GM12878 (cell line): ENCODE results near the gene HERC2. TPM values are rescaled to one million over a fixed set of nuclear protein-coding genes. Genes with fewer than 3 reads are reported as not detected.

Experiments
- ASH2L ChIP-seq: fragments of 300-600, 200-600 bp; sonication (generic); IDR thresholded peaks from 2 replicates; pipeline ENCODE4 v1.6.1; 2017; ENCODE audit warnings: low read depth, mild to moderate bottlenecking, borderline replicate concordance
- EP300 ChIP-seq, 2 experiments: fragments of 150-350 bp in 1 of 2; IDR thresholded peaks; 2 replicates each; pipeline ENCODE4 v1.6.1; 2011 to 2012; ENCODE audit warnings: low read depth in 2 of 2, low read length in 2 of 2, borderline replicate concordance in 1 of 2, improper control_type of control experiment in 1 of 2, inconsistent platforms in 1 of 2; ENCODE audit not compliant: control insufficient read depth in 1 of 2
- ESRRA ChIP-seq: IDR thresholded peaks from 2 replicates; pipeline ENCODE4 v1.6.1; 2012; ENCODE audit warnings: mild to moderate bottlenecking, low read length, improper control_type of control experiment
- EZH2 ChIP-seq: IDR thresholded peaks from 2 replicates; pipeline ENCODE4 v1.6.1; 2012; ENCODE audit warnings: low read depth, mild to moderate bottlenecking, control low read depth, inconsistent platforms, low read length, borderline replicate concordance; ENCODE audit not compliant: control insufficient read depth
- PAX5 ChIP-seq: IDR thresholded peaks from 2 replicates; pipeline ENCODE4 v1.6.1; 2011; ENCODE audit warnings: low read depth, low read length, borderline replicate concordance
- RBBP5 ChIP-seq: fragments of 200-600 bp; sonication (generic); conservative IDR thresholded peaks from 2 replicates; pipeline ENCODE4 v1.6.1; 2016
- TCF3 ChIP-seq: IDR thresholded peaks from 2 replicates; pipeline ENCODE4 v1.6.1; 2012; ENCODE audit warnings: low read depth, mild to moderate bottlenecking, low read length, borderline replicate concordance; ENCODE audit not compliant: insufficient read depth
- ZNF207 ChIP-seq: fragments of 450-650 bp; IDR thresholded peaks from 2 replicates; pipeline ENCODE4 v1.6.1; 2014; ENCODE audit warnings: antibody characterized with exemption, mild to moderate bottlenecking, borderline replicate concordance
- polyA plus RNA-seq, 11 experiments: library from polyadenylated mRNA; depleted of rRNA in 4 of 11; unstranded in 6 of 11; stranded (reverse) in 5 of 11; fragments of >200 nt; fragmentation: Nextera tagmentation in 4 of 11; fragmentation: Illumina TruSeq in 1 of 11; extraction: Ambion mirVana in 4 of 11; extraction: Trizol in 1 of 11; gene quantifications; 1 replicate in 1 of 11; 2 replicates in 10 of 11; pipeline versions ENCODE4 v1.2.1 to v1.2.3, GENCODE V29; 2011 to 2016; ENCODE audit warnings: inconsistent platforms in 2 of 11, missing spikeins in 2 of 11, low read depth in 1 of 11
- total RNA-seq, 4 experiments: library from RNA; depleted of rRNA in 3 of 4; stranded (reverse); fragments of >200 nt in 3 of 4; fragmentation: Illumina TruSeq in 1 of 4; extraction: Trizol in 1 of 4; gene quantifications; 2 replicates each; pipeline versions ENCODE4 v1.2.1 to v1.2.3, GENCODE V29; 2013 to 2021
- TF ChIP-seq, protein P1 (sequence below): fragments of 450-650 bp; formaldehyde crosslinking; IDR thresholded peaks from 2 replicates; pipeline ENCODE4 v1.5.0; 2022; ENCODE audit warnings: mild to moderate bottlenecking, missing genetic modification characterization
- TF ChIP-seq, protein P2 (sequence below): fragments of 450-650 bp; IDR thresholded peaks from 2 replicates; pipeline ENCODE4 v1.6.1; 2017; ENCODE audit warnings: borderline replicate concordance
- TF ChIP-seq, protein P3 (sequence below): IDR thresholded peaks from 2 replicates; pipeline ENCODE4 v1.6.1; 2012; ENCODE audit warnings: low read depth, low read length, improper control_type of control experiment
- TF ChIP-seq, protein P4 (sequence below): IDR thresholded peaks from 2 replicates; pipeline ENCODE4 v1.6.1; 2012; ENCODE audit warnings: low read depth, low read length, improper control_type of control experiment

Gene HERC2
- total and polyA plus RNA-seq, 10 of the 15 experiments (the other 5 are each of a cell fraction or from before 2014, with no cell fraction given) = 6.1 to 39.0 (median 24.0) TPM

DNA sequence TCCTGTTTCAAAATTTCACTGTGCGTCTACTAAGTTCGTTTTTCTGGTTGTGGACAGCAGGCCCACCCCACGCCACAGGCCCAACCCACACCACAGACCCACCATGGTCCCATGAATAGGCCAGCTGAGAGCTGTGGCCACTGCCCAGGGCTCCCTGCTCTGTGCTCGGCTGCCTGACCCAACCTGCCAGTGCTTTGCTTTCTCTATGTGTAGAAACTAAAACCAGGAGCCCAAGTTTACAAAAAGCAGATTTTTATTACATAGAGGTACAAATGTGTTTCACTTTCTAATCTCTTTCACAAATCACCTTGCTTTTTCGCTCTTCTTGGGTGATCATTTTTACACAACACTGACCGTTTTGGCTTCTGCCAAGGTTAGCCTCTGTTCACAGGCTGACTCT, 69.1 kb downstream of the HERC2 start (continued):
- TF ChIP-seq, protein P1, sequence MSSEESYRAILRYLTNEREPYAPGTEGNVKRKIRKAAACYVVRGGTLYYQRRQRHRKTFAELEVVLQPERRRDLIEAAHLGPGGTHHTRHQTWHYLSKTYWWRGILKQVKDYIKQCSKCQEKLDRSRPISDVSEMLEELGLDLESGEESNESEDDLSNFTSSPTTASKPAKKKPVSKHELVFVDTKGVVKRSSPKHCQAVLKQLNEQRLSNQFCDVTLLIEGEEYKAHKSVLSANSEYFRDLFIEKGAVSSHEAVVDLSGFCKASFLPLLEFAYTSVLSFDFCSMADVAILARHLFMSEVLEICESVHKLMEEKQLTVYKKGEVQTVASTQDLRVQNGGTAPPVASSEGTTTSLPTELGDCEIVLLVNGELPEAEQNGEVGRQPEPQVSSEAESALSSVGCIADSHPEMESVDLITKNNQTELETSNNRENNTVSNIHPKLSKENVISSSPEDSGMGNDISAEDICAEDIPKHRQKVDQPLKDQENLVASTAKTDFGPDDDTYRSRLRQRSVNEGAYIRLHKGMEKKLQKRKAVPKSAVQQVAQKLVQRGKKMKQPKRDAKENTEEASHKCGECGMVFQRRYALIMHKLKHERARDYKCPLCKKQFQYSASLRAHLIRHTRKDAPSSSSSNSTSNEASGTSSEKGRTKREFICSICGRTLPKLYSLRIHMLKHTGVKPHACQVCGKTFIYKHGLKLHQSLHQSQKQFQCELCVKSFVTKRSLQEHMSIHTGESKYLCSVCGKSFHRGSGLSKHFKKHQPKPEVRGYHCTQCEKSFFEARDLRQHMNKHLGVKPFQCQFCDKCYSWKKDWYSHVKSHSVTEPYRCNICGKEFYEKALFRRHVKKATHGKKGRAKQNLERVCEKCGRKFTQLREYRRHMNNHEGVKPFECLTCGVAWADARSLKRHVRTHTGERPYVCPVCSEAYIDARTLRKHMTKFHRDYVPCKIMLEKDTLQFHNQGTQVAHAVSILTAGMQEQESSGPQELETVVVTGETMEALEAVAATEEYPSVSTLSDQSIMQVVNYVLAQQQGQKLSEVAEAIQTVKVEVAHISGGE = no peak
- TF ChIP-seq, protein P2, sequence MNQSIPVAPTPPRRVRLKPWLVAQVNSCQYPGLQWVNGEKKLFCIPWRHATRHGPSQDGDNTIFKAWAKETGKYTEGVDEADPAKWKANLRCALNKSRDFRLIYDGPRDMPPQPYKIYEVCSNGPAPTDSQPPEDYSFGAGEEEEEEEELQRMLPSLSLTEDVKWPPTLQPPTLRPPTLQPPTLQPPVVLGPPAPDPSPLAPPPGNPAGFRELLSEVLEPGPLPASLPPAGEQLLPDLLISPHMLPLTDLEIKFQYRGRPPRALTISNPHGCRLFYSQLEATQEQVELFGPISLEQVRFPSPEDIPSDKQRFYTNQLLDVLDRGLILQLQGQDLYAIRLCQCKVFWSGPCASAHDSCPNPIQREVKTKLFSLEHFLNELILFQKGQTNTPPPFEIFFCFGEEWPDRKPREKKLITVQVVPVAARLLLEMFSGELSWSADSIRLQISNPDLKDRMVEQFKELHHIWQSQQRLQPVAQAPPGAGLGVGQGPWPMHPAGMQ = no peak
- TF ChIP-seq PAX5 (no peak), EP300 (IDR thresholded peaks at IDR 0.05; ENCODE audit: borderline replicate concordance in 1 of 2, control insufficient read depth in 1 of 2, low read depth in 2 of 2, low read length in 2 of 2) (no peak), ZNF207 (no peak), TCF3 (no peak), ASH2L (no peak), EZH2 (no peak), ESRRA (no peak), RBBP5 (no peak)
- TF ChIP-seq, protein P3, sequence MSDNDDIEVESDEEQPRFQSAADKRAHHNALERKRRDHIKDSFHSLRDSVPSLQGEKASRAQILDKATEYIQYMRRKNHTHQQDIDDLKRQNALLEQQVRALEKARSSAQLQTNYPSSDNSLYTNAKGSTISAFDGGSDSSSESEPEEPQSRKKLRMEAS = no peak
- TF ChIP-seq, protein P4, sequence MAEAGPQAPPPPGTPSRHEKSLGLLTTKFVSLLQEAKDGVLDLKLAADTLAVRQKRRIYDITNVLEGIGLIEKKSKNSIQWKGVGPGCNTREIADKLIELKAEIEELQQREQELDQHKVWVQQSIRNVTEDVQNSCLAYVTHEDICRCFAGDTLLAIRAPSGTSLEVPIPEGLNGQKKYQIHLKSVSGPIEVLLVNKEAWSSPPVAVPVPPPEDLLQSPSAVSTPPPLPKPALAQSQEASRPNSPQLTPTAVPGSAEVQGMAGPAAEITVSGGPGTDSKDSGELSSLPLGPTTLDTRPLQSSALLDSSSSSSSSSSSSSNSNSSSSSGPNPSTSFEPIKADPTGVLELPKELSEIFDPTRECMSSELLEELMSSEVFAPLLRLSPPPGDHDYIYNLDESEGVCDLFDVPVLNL = no peak
